Measurements from ENCODE around the gene PRKCB. TPM values are rescaled to one million over a fixed set of nuclear protein-coding genes. Genes with fewer than 3 reads are reported as not detected.

The PRKCB gene
- total RNA-seq, 4 donors from 2014 or later, result 0.51 to 1.3 (median 1.1) TPM

- in situ Hi-C loops (cut with MboI; ENCODE audit: low sequenced_read_pairs in 4 of 4), result no loop called here
- no peaks in the 10 kb centered on the region for H3K9me3 ChIP-seq
- DNase-seq (no peak), ATAC-seq (no peak)
- no peak overlapping the region for H3K4me3 ChIP-seq
- no peaks in the 10 kb centered on the region for H3K4me1 ChIP-seq
- no peak for TF ChIP-seq POLR2A (IDR thresholded peaks at IDR 0.05)
- TF ChIP-seq, protein P1, sequence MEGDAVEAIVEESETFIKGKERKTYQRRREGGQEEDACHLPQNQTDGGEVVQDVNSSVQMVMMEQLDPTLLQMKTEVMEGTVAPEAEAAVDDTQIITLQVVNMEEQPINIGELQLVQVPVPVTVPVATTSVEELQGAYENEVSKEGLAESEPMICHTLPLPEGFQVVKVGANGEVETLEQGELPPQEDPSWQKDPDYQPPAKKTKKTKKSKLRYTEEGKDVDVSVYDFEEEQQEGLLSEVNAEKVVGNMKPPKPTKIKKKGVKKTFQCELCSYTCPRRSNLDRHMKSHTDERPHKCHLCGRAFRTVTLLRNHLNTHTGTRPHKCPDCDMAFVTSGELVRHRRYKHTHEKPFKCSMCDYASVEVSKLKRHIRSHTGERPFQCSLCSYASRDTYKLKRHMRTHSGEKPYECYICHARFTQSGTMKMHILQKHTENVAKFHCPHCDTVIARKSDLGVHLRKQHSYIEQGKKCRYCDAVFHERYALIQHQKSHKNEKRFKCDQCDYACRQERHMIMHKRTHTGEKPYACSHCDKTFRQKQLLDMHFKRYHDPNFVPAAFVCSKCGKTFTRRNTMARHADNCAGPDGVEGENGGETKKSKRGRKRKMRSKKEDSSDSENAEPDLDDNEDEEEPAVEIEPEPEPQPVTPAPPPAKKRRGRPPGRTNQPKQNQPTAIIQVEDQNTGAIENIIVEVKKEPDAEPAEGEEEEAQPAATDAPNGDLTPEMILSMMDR (IDR thresholded peaks at IDR 0.05 in 4 of 5, conservative IDR thresholded peaks at IDR 0.05 in 1 of 5), result no peak
- intact Hi-C loops (cut with DNase I; ENCODE audit: low total_unique reads), result no loop called here
- H3K36me3 ChIP-seq, result no peaks in the 10 kb centered on the region
- H3K27me3 ChIP-seq, result peaks cover 0 to 6% (median 0%) of the 10 kb centered on the region in 3 donors
- no peak overlapping the region for H3K27ac ChIP-seq
Measured at GRCh38 chr16:23863511-23864422, 28.0 kb downstream of the PRKCB start.

- intact Hi-C loops (cut with DNase I; ENCODE audit: low total_unique reads), result no loop called here
- TF ChIP-seq, protein P1 (IDR thresholded peaks at IDR 0.05 in 4 of 5, conservative IDR thresholded peaks at IDR 0.05 in 1 of 5), result no peak
- TF ChIP-seq POLR2A (IDR thresholded peaks at IDR 0.05), result no peak
- Histone ChIP-seq H3K27me3 (peaks cover 0 to 6% (median 0%) of the 10 kb centered on the region in 3 donors), H3K36me3 (no peaks in the 10 kb centered on the region), H3K4me3 (no peak overlapping the region), H3K27ac (no peak overlapping the region), H3K4me1 (no peaks in the 10 kb centered on the region), H3K9me3 (no peaks in the 10 kb centered on the region)
- DNase-seq (no peak), ATAC-seq (no peak)
- in situ Hi-C loops (cut with MboI; ENCODE audit: low sequenced_read_pairs in 4 of 4), result no loop called here
Measured at GRCh38 chr16:23865853-23866252, 30.1 kb downstream of the PRKCB start.

DNA sequence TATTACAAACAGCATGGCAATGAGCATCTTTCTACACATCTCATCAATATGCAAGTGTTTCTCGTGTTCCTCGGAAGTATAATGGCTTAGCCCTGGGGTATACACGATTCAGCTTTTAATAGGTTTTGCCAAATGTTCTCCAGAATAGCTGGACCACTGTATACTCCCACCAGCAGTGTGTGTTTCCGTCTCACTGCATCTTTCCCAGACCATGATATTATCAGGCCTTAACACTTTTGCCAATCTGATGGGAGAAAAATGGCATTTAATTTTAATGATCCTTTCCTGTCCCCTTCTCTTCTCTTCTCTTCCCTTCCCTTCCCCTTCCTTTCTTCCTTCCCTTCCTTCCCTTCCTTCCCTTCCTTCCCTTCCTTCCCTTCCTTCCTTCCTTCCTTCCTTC lies 30.8 kb downstream of the PRKCB start:
- no peaks in the 10 kb centered on the region for H3K9me3 ChIP-seq
- DNase-seq (no peak), ATAC-seq (no peak)
- intact Hi-C loops (cut with DNase I; ENCODE audit: low total_unique reads) (no loop called here), in situ Hi-C loops (cut with MboI; ENCODE audit: low sequenced_read_pairs in 4 of 4) (no loop called here)
- no peak overlapping the region for H3K4me3 ChIP-seq
- TF ChIP-seq, protein P1 (IDR thresholded peaks at IDR 0.05 in 4 of 5, conservative IDR thresholded peaks at IDR 0.05 in 1 of 5), result no peak
- TF ChIP-seq POLR2A (IDR thresholded peaks at IDR 0.05), result no peak
- H3K27me3 ChIP-seq, result peaks cover 0 to 6% (median 0%) of the 10 kb centered on the region in 3 donors
- H3K36me3 ChIP-seq, result no peaks in the 10 kb centered on the region
- H3K4me1 ChIP-seq, result no peaks in the 10 kb centered on the region
- H3K27ac ChIP-seq, result no peak overlapping the region

DNA sequence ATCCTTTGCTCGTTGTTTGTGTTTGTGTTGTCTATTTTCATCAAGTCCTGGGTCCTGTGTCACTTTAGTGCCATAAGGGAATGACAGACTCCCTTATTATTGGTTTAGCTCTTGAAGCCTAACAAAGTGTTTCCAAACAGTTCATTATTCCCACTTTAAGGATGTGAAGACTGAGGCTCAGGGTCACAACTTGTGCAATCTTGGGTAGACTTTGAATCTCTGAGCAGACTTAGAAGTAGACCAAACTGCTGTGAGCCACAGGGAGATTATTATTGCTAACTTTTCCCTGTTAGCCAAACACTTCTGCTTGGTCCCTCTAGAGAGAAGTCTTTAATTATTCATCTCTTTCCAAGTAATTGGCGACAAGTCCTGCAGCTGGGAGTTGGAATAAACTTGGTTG lies 31.8 kb downstream of the PRKCB start:
- in situ Hi-C loops (cut with MboI; ENCODE audit: low sequenced_read_pairs in 4 of 4), result no loop called here
- no peak overlapping the region for H3K4me3 ChIP-seq
- TF ChIP-seq, protein P1 (IDR thresholded peaks at IDR 0.05 in 4 of 5, conservative IDR thresholded peaks at IDR 0.05 in 1 of 5), result no peak
- H3K27me3 ChIP-seq, result peaks cover 0 to 6% (median 0%) of the 10 kb centered on the region in 3 donors
- no peaks in the 10 kb centered on the region for H3K36me3 ChIP-seq
- no peak overlapping the region for H3K27ac ChIP-seq
- DNase-seq (no peak), ATAC-seq (no peak)
- H3K4me1 ChIP-seq, result no peaks in the 10 kb centered on the region
- no peaks in the 10 kb centered on the region for H3K9me3 ChIP-seq
- intact Hi-C loops (cut with DNase I; ENCODE audit: low total_unique reads), result no loop called here

Data from gastrocnemius medialis (tissue), 4 donors.